ENCODE data around the gene TXLNB. TPM values are rescaled to one million over a fixed set of nuclear protein-coding genes. Genes with fewer than 3 reads are reported as not detected.
A peak's percentile ranks its signal among the peaks of the same experiment; 100 is the strongest.
"Not testable (repeated sequence)": the region's sequence is repeated elsewhere in the genome, so short reads cannot be mapped to it uniquely, and the experiment has no call there.

TXLNB gene
- total RNA-seq, 1 donor from 2014 or later, result 0.40 TPM

GRCh38 chr6:139311831-139312230 lies 20.0 kb upstream of the TXLNB start:
- no peak for DNase-seq (ENCODE audit: low read depth in 2 of 2)

- DNase-seq (ENCODE audit: low read depth in 2 of 2), result peak; percentile 81 to 87
Observed at GRCh38 chr6:139308936-139309603, 17.3 kb upstream of the TXLNB start.

- peak; percentile 28 to 77 for DNase-seq (ENCODE audit: low read depth in 2 of 2)
Observed at GRCh38 chr6:139308286-139308916, 16.6 kb upstream of the TXLNB start.

GRCh38 chr6:139306291-139306981 lies 14.6 kb upstream of the TXLNB start:
- DNase-seq (ENCODE audit: low read depth in 2 of 2), result no peak

- DNase-seq (ENCODE audit: low read depth in 2 of 2), result no peak
Observed at GRCh38 chr6:139303185-139303584, 11.4 kb upstream of the TXLNB start.

GRCh38 chr6:139297921-139298320 lies 6.1 kb upstream of the TXLNB start:
- no peak for DNase-seq (ENCODE audit: low read depth in 2 of 2)

- peak; percentile 25 to 89 for DNase-seq (ENCODE audit: low read depth in 2 of 2)
Observed at GRCh38 chr6:139296927-139297326, 5.1 kb upstream of the TXLNB start.

GRCh38 chr6:139295901-139296300 lies 4.1 kb upstream of the TXLNB start:
- DNase-seq (ENCODE audit: low read depth in 2 of 2), result peak in 1 of 2 donors; percentile 41

- DNase-seq (ENCODE audit: low read depth in 2 of 2), result no peak
Observed at GRCh38 chr6:139294090-139294489, 2.3 kb upstream of the TXLNB start.

- not testable (repeated sequence) for DNase-seq (ENCODE audit: low read depth in 2 of 2)
Observed at GRCh38 chr6:139293230-139293629, 1.4 kb upstream of the TXLNB start.

- DNase-seq (ENCODE audit: low read depth in 2 of 2), result peak; percentile 92 to 95
Observed at GRCh38 chr6:139290787-139291311, 949 bp downstream of the TXLNB start.

- DNase-seq (ENCODE audit: low read depth in 2 of 2), result no peak
Observed at GRCh38 chr6:139289233-139289632, 2.6 kb downstream of the TXLNB start.

GRCh38 chr6:139288496-139289040 lies 3.2 kb downstream of the TXLNB start:
- no peak for DNase-seq (ENCODE audit: low read depth in 2 of 2)

GRCh38 chr6:139287868-139288267 lies 3.9 kb downstream of the TXLNB start:
- DNase-seq (ENCODE audit: low read depth in 2 of 2), result no peak

- DNase-seq (ENCODE audit: low read depth in 2 of 2), result not testable (repeated sequence)
Observed at GRCh38 chr6:139286438-139286837, 5.4 kb downstream of the TXLNB start.

- DNase-seq (ENCODE audit: low read depth in 2 of 2), result no peak
Observed at GRCh38 chr6:139285590-139285989, 6.2 kb downstream of the TXLNB start.

- DNase-seq (ENCODE audit: low read depth in 2 of 2), result no peak
Observed at GRCh38 chr6:139284789-139285188, 7.0 kb downstream of the TXLNB start.

GRCh38 chr6:139282684-139283083 lies 9.1 kb downstream of the TXLNB start:
- DNase-seq (ENCODE audit: low read depth in 2 of 2), result no peak

GRCh38 chr6:139278190-139278589 lies 13.6 kb downstream of the TXLNB start:
- DNase-seq (ENCODE audit: low read depth in 2 of 2), result no peak

GRCh38 chr6:139277587-139277986 lies 14.2 kb downstream of the TXLNB start:
- DNase-seq (ENCODE audit: low read depth in 2 of 2), result peak in 1 of 2 donors; percentile 50

- DNase-seq (ENCODE audit: low read depth in 2 of 2), result peak; percentile 83 to 90
Observed at GRCh38 chr6:139277161-139277560, 14.6 kb downstream of the TXLNB start.
